Measurements from ENCODE around the gene TUBB2B. TPM values are rescaled to one million over a fixed set of nuclear protein-coding genes. Genes with fewer than 3 reads are reported as not detected.

The TUBB2B gene
- 14.4 and 16.2 TPM in 2 replicates for total RNA-seq (2014; rRNA removed; shearing (Covaris generic))
- 18.7 and 29.5 TPM in 2 replicates for polyA plus RNA-seq (2014; cell fraction: nucleus; rRNA removed)

DNA sequence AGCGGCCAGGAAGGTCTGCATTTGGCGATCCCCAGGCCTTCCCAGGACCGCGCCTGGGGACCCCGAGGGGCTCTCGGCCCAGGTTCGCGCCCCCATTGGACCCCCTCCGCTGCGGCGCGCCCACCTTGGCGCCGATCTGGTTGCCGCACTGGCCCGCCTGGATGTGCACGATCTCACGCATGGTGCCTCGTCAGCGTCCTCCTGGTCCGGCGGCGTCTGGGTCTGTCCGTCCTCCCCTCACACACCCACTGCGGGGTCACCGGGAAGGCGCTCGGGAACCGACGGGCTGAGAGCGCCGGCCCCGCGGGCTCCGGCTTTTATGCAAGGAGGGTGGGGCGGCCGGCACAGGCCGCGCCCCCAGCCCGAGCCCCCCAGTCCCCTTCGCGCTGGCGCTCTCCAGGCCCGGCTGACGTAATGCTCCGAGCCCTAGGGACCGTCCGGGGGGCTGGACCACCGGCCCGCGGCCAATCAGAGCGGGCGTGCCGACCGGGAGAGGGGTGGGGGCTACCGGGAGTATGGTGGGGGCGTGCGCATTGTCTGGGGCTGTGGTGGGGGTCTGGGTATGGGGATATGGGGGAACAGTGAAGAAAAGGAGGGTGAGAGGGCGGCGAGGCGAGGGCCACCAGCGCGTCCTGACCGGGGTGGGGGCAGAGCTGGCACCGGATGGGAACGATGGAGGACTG, at the start of gene TUBB2B:
Gene TUBB2B (minus strand): TSS at position 291 of the 683 bp plus-strand sequence. CDS start 110 bp downstream, at position 181.
- DNase-seq (ENCODE audit: extremely low read depth, low read depth) = no peak

DNA sequence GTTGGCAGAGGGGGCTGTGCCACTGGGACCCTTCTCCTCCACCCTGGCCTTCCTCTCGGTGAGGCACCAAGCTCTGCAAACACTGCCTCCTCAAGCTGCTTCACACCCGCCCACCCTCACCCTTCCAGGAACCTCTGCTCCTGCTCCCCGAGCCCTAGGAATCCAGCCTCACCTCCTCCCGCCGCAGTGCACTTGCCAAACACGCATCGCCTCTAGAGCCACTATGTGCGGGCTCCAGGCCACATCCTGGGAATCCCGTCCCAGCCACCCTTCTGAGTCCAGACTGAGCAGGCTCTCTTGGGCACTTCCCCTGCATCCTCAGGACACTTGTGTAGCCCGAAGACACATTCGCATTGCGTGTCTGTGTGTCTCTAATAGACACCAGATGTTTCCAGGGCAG, 49.8 kb upstream of the TUBB2B start:
- DNase-seq (ENCODE audit: extremely low read depth, low read depth) = no peak

DNA sequence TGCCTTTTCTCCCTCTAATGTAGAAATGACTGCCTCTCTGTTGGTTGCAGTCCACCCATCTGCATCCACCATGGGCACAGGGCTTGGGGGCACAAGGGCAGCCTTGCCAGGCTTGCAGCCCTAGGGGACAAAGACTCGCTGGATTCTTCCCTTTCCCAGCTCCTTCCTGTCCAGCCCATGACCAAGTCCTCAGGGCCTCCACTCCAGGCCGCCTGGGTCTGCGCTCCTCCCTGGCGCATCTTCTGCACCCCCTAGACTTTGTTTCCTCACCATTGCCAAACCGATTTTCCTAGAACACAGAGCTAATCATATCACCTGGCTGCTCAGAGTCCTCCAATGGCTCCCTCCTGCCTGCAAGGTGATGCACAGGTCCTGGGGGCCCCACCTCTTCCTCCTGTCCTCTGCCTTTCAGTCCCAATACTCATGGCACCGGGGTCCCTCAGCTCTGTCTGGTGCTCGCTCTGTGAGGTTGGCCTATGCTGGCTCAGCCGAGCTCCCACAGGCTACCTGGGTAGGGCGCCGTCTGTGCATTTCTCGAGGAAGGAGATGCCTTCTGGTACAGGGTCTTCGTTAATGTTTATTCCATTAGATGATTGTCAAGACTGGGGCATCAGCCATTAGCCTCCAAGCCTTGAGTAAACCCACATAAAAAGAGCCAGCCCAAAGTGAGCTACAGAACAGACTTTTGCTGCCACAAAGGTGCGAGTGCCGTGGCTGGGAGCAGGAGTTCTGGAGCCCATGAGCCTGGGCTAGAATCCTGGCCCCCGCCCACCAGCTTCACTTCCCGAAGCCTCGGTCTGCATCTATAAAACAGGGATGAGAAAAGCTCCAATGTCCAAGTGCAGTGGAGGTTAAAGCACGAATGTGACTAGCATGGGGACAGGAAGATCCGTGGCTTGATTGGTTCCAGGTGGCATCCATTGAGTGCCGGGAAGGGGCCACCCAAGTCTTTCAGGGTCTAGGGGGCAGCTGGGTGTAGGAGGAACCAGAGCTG, 49.0 kb upstream of the TUBB2B start:
- DNase-seq (ENCODE audit: extremely low read depth, low read depth) = no peak

DNA sequence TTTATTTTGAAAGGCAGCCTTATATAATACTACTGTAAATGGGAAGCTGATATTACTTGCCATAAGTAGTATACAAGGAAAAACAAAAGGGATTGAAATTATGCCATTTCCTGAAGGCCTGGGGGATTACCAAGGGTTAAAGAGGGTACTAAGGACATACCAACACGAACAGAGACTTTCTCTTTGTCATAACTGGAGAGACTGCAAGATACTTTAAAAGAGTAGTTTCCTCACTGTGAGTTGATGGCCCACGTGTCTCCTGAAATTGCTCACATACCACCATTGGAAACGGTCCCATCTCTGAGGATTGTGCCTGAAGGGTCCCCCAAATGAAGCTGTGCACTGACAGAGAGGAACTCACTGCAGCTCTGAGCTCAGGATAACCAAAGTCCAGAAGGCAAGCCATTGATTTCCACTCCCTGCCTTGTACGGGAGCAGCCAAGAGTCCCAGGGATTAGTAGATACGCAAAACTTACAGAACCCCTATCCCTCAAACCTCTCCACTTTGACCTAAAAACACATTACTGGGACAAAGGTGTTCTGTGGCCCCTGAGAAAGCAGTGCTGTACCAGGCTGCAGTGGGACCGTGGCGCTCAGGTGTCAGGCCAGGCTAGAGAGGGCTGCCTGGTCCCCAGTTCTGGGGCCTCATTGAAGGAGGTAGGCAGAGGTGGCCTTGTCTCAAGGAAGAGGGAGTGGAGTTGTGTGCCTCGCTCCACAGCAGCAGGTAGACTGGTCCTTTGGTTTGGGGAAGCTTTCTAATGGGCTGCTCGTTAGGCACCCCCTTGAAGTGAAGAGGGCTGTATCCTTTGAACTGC, 46.5 kb upstream of the TUBB2B start:
- DNase-seq (ENCODE audit: extremely low read depth, low read depth) = no peak

DNA sequence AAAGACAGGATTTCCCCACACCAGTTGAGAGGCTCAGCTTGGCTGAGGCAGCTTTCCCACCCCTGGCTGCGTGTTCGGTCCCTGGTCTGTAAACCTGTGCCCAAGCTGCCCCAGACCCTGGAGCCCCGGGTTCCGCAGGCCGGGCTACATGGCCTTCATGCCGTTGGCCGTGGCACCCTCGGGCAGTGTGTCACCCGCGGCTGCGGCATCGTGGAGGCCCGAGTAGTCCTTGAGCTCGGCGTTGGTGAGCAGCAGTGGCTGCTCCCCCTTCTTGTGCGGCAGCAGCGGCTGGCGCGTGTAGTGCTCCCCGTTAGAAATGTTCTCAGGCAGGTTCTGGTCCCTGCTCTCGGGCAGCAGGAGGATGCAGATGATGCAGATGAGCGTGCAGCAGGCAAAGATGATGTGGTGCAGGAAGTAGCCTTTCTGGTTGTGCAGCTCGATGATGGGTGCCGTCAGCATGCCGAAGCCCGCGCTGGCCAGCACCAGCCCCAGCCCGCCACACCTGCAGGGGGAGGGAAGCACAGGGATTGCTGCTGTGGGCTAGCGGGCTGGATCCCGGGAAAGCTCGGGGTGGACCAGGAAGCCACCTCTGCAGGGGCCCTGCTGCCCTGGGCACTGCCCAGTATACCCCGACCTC, 45.6 kb upstream of the TUBB2B start:
- DNase-seq (ENCODE audit: extremely low read depth, low read depth) = no peak

DNA sequence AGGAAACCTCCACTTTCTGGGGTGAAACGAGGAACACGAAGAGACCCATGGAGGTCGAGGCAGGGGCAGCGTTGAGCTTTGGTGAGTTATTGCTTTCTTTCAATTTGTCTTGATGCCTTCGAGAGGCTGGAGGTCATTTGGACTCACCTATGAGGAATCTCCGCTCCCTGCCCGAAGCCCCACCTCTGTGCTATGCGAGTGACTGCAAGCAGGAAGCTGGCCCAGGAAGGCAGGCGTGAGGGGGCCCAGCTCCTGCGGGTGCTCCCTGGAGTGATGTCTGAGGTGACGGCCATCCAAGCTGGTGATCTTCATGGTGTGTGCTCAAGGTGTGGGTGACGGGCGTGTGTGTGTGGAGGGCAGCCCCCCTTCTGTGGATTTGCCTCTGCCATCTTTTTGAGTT, 44.3 kb upstream of the TUBB2B start:
- DNase-seq (ENCODE audit: extremely low read depth, low read depth) = no peak

DNA sequence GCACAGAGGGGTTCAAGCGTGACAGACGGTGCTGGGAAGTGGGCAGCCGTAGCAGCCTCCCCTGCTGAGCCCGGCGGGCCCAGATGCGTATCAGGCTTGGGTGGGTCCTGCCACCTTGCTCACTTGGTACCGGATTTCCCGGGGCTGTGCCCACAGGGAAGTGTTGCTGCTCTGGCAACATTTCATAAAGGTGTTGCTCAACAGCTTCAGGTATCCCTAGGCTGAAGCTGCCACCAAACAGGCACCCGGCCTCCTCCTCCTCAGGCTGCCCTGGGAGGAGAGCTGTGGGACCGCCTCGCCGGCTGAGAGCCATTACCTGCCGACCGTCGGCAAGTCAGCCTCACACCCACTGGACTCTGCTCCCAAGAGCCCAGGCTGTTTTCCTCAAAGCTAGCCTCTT, 42.8 kb upstream of the TUBB2B start:
- DNase-seq (ENCODE audit: extremely low read depth, low read depth) = no peak

DNA sequence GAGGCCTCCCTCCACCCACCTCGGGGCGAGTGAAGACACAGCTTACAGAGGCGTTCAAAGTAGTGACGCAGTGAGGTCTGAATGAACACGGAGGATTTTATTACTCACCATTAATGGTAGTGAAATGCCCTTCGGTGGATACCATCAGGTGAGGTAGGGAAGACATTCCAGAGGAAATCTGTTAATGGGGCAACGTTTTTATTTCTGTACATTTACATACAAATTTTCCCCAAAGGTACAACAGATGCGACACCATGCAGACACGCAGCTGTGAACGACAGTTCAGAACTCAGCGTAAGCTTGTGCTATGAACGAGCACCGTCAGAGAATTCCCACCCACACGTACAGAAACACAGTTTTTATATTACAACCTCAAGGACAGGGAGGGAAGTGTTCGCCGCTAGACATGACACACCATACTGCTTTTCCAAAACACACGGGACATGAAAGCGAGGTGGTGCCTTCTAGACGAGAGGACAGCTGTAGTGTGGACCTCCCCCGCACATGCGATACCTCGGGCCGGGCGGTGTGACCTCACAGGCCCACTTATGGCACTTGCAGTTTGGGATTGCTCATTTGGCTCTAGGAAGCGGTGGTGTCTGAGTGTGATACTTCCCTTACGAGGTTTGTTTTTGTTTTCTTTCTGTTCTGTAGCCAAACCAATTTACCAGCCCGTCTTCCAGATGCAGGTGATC, 42.0 kb upstream of the TUBB2B start:
- no peak for DNase-seq (ENCODE audit: extremely low read depth, low read depth)

DNA sequence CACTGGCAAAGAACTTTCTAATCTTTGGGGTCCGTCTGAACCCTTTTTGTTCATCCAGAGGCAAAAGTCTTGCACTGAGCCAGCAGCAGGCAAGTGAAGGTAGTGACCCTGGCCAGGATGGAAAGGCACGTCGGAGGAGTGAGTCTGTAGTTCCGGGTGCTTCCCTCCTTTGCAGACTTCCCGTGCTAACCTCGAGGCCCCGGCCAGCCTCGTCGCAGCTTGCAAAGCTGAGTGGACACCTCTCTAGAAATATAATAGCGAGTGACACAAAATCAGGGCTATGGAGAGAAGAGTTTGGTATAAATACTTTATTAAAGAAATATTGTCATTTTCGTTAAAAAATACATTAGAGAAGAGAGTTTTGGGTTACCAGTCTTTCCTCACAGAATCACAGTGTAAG, 41.2 kb upstream of the TUBB2B start:
- no peak for DNase-seq (ENCODE audit: extremely low read depth, low read depth)

DNA sequence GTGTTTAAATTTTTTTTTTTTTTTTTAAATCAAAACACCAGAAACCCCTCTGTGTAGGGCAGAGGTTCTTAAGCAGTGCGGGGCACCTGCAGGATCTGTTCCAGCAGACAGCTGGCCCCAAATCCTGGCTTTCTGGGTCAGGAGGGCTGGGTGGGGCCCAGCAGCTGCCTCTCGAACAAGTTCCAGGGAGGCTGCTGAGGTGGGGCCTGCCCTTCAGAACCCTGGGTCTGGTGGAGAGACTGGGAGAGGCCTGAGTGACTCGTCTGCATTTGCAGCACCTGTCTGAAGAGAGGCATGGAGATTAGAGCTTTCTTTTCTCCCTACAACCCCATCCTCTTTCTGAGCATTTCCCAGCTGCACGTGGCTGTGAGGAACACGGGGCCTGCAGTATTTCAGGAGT, 39.7 kb upstream of the TUBB2B start:
- DNase-seq (ENCODE audit: extremely low read depth, low read depth) = no peak

DNA sequence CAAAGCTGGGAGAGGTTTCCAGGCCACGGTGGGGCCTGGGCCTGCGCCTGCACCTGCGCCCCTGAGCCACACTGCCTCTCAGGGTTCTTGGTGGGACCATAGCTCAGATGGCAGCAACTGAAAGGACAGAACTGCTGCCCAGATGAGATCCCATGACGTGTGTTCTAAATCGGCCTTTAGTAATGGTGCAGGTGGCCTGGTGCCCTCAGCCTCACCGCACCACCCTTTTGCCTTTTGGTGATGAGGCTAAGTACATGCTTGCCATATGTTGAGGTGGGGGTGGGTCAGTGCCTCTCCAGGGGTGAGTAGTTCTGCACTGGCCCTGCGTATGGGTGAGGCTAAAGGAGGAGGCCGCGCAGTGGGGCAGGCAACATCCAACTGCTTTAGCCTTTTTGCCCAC, 38.7 kb upstream of the TUBB2B start:
- DNase-seq (ENCODE audit: extremely low read depth, low read depth) = no peak

DNA sequence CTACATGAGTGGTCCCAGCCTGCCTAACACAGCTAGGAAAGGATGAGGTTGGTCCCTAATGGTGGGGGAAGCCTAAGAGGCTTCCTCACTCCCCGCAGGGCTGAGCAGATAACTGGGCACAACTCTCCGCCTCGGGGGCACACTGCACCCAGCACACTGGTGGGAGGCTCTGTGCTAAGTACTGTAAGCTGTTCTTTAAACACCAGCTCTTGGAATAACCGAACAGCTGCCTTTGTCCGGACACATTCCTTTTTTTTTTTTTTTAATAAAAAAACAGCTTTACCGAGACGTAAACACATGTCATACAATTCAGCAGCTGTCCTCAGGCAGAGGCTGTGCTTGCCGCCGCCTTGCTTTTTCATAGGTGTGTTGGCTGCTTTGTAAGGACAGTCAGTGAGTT, 38.2 kb upstream of the TUBB2B start:
- no peak for DNase-seq (ENCODE audit: extremely low read depth, low read depth)

DNA sequence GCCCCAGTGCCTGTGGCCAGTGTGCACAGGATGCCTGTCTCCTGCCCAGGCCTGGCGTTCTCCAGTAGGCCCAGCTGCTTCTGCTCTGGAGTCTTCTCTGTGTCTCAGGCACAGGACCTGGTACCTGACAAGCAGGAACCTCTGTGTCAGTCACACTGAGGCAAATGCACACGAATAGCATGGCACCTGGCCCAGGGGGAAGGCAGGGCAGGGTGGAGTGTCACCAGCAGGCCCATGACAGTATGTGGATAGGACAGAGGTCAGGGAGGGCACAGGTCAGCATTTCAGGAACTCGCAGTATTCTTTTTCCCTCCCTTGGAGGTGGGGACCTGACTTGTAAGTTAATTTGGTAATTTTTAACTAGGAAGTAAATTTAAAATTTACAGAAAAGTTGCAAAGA, 36.9 kb upstream of the TUBB2B start:
- DNase-seq (ENCODE audit: extremely low read depth, low read depth) = no peak

DNA sequence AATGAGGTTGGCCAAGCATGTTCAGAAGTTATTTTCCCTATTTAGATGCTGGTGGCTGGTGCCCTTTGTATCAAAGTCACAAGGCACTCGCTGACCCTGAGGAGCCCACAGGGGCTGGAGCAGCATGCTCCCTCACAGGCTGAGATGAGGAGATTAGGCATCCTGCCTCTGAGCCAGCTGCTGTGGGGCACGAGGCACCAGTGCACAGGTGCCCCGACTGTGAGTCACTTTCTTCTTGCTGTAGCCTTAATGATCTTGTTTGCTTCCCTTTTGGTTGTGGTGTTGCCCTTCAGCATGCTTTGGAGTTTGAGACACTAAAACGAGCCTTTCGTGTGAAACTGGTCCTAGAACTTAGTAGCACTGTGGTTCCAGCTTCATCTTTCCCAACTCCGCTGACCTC, 35.6 kb upstream of the TUBB2B start:
- DNase-seq (ENCODE audit: extremely low read depth, low read depth) = no peak

DNA sequence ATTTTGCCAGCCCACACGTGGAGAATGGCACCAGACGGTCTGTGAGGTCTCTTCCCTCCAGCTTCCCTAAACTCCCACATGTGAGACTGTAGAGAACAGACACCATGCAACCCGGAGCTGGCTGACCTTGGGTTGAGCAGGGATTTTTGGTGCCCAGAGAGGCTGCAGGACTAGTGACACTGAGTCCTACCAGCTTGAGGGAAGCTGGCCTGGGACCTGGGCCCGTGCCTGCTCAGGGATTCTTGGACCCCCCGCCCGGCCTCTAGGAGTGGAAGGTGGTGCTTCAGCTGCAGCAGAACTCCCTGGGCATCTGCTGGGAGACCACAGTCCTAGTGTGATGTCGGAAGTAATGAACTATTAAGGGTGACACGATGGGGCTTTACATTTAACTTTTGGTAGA, 34.5 kb upstream of the TUBB2B start:
- no peak for DNase-seq (ENCODE audit: extremely low read depth, low read depth)

DNA sequence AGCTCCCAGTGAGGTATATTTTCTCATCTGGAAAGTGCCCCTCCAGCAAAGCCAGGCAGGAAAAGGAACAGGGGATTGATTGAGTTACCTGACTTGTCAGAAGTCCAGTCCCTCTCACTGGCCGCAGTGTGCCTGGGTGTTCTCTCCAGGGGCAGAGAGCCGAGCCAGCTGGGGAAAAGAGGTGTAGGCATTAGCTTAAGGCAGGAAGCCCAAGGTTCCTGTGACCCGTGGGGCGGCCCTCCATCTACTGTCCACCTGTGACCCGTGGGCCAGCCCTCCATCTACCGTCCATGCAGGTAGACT, 34.0 kb upstream of the TUBB2B start:
- no peak for DNase-seq (ENCODE audit: extremely low read depth, low read depth)

DNA sequence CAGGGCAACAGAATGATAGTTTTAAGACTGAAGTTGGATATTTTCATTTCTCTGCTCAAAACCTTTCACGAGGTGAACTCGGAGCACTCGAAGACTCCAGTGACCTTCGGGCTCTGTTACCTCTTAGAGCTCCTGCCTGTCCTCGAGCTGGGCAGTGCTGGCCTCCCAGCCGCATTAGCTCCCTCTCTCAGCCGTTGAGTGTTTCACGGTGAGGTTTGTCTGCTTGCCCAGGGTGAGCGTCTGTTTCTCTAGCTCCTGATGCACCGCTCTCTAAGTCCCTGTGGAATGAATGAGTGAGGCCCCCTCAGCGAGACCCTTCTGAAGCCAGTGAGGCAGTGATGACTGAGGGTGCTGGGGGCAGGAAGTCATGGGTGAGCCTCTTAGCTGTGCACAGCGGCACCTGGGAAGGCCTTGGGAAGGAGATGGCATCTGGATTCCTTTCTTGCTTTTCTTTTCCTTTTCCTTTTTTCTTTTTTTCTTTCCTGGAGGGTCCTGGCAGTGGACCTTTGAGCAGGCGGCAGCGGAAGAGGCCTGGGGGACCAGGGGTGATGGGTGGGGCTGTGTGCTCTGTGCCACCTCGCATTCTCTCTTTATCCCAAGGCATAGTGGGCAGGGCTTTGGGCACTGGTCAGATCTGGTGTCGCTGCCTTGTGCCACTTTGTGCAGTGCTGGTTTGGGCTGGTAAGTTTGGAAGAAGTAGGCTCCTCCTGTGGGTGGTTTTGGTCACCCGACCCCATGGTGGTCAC, 33.5 kb upstream of the TUBB2B start:
- DNase-seq (ENCODE audit: extremely low read depth, low read depth) = no peak

DNA sequence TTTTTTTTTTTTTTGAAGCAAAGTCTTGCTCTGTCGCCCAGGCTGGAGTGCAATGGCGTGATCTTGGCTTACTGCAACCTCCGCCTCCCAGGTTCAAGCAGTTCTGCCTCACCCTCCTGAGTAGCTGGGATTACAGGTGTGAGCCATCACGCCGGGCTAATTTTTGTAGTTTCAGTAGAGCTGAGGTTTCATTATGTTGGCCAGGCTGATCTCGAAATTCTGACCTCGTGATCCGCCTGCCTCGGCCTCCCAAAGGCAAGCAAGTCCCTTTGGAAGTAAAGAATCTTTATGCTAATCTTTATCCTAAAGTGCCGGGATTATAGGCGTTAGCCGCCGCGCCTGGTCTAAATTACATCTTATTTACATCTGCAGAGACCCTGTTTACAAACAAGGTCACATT, 32.8 kb upstream of the TUBB2B start:
- no peak for DNase-seq (ENCODE audit: extremely low read depth, low read depth)

DNA sequence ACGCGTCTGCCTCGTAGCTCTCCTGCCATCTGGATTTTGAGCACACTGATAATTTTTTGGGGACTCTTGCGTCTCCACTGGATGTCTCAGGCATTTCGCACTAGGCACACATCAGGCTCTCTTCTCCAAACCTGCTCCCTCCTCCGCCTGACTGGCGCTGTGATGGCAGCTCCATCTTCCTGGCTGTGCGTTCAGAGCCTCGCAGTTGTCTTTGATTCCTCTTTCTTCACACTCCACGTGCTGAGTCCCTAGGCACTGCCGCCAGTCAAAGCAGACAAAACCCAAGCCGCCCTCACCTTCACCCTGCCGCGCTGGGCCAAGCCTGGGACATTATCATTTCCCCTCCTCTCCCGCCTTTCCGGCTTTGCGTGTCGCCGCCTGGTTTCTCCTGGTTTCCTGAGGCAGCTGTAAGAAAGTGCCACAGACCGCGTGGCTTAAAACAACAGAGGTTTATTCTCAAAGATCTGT, 32.1 kb upstream of the TUBB2B start:
- DNase-seq (ENCODE audit: extremely low read depth, low read depth) = no peak

All from NCI-H460 (cell line).